GM12872 (cell line): Measurements from ENCODE around the gene RFX8.
A peak's percentile ranks its signal among the peaks of the same experiment; 100 is the strongest.

Experiments used
- CTCF ChIP-seq: IDR thresholded peaks from 3 replicates; pipeline ENCODE4 v1.5.1; 2011; ENCODE audit warnings: low read depth, mild to moderate bottlenecking, low read length, moderate library complexity; ENCODE audit not compliant: insufficient read depth

Gene RFX8

DNA sequence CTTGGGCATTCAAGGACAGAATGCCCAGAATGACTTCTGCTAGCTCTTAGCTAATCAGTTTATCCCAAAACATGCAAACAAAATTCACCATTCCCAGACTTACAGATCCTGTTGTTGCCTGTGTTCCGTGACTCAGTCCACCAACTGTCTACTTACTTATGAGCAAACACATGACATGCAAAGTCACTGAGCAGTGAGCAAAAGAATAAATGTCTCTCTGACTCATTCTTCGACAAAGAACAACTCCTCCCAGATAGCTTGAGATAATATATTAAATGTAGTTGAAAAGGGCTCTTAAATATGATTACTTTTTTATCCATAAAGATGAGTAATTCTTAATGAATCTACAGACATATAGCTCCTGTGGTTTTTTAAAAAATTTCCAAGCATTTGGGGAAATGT is 78.6 kb downstream of the RFX8 start:
- no peak for TF ChIP-seq CTCF

DNA sequence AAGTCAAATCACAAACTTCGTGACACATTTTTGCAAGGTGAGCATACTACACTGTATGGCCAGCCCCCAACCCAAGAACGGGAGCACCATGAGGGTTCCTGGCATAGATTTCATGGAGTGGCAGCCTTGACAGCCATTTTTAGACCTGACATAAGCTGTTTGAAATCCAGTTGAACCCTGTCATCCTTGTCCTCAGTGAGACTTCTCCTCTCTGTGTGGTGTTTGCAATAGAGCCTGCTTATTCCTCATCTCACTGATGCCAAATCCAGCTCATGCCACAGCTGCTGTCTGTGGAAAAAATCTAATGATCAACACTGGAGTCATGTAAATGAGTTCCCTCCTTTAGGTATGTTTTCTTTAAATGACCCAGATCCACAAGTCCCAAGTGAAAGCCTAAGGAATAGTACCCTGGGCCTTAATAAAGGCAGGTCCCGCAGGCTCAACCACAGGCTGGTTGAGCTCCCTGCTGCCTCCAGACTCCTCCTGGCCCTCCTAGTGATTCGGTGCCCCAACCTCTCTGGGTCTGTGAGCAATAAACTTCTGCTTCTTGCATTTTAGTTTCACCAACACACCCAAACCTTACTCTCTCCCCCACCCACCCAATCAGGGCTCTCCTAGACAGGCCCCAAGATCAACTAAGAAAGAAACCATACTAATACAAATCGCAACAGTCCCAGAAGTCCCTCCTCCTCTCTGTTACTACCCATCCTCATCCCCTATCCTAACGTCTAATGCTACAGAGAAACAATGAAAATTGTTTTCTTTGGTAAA is 79.2 kb downstream of the RFX8 start:
- no peak for TF ChIP-seq CTCF

DNA sequence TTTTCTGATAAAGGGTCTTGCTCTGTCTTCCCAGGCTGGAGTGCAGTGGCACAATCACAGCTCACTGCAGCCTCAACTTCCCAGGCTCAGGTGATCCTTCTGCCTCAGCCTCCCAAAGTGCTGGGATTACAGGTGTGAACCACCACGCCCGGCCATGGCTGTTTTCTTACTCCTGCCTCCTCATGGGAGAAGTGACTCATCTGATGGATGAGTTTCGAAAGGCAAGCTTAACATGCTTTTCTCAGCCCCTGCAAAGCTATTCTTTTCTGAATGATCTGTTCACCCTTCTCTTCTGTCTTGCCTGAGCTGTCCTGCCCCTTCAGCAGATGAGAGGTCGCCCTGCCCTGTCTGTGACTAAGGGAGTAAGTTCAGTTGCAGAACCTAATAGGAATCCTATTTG is 86.7 kb downstream of the RFX8 start:
- no peak for TF ChIP-seq CTCF

- TF ChIP-seq CTCF, result peak; percentile 35; the same call in 1 of the 3 replicates
Observed at GRCh38 chr2:101387151-101387834, 87.6 kb downstream of the RFX8 start, which contains the start of gene CREG2. CREG2 (minus strand) TSS chr2:101387503; CDS start chr2:101387457, 46 bp downstream.

DNA sequence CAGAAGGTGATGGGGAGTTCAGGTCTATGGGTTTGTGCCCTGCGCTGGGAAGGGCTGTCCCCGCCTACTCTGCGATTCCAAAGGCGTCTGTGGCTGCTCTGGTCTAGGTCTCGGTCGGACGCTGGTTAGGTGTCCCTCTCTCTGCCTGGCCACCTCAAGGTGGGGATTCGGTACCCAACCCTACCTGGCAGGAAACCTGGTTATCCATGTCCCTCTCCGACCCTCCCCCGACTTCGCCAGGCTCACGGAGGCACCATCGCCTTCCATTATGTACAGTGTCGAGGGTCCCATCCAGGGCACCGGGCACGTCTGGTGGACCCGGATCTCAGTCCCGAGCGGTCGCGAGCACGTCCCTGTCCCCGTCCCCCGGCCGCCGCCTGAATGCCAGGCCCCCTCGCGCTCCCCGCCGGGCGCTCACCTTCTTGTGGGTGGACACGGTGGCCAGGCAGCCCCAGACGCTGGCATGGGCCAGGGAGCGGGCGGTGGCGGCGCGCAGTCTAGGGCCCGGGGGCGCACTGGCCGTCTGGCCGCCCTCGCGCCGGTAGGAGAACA is 88.2 kb downstream of the RFX8 start:
- TF ChIP-seq CTCF, result no peak

DNA sequence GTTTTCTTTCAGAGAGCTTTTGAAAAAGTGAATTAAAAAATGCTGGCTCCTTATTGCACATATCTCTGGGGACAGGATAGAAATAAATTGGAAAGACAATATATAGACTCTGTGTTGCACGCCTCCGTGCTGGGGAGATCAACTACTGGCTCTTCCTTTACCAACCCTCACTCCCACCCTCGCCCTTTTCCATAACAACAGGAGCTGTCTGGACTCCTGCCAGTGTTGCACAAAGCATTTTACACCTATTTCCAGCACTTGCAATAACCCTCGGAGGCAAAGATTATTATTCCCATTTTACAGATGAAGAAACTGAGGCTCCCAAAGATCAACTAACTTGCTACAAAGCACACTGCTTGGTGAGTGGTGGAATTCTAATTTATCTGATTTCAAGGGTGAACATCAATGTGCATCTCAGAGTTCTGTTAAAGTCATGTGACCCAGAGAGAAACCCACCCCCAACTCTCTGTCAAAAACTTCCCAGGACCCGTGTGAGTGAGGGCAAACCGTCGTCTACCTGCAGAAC is 91.8 kb downstream of the RFX8 start:
- no peak for TF ChIP-seq CTCF

DNA sequence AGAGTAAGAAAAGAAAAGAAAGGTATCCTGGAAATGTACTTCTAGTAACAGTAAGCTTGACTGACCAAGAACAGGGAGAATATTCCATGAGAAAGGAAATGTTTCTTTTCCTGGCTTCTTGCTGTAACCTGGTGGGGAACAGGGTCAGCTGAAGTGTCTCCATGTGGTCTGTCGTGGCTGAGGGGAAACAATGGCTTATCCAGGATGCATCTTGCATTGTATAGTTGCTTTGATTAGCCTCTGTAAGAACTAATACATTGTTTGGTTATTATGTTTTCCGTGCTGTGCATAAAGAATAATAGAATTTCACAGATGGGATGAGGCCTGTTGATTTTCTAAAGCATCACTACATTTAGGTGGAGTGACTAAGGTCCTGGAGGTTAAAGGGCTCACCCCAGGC is 92.5 kb downstream of the RFX8 start:
- TF ChIP-seq CTCF, result no peak
